Fibroblast of lung (primary cell): ENCODE measurements around the gene RPS25.
A peak's percentile ranks its signal among the peaks of the same experiment; 100 is the strongest.

ENCODE experiments used
- CTCF ChIP-seq, 2 donors: IDR thresholded peaks in 1 of 2; conservative IDR thresholded peaks in 1 of 2; 1 replicate in 1 of 2; 2 replicates in 1 of 2; pipeline ENCODE4 v1.5.1; 2011 to 2012; ENCODE audit warnings: low read length in 2 of 2, control low read depth in 1 of 2, inconsistent platforms in 1 of 2, low read depth in 1 of 2, mild to moderate bottlenecking in 1 of 2
- EZH2 ChIP-seq: IDR thresholded peaks from 2 replicates; pipeline ENCODE4 v1.5.1; 2012; ENCODE audit warnings: low read length, control low read depth, mild to moderate bottlenecking; ENCODE audit errors: missing control alignments

GRCh38 chr11:118996926-118997626, 21.1 kb downstream of the RPS25 start:
- peak; percentile 13 to 33 for TF ChIP-seq CTCF (conservative IDR thresholded peaks at IDR 0.05 in 1 of 2, IDR thresholded peaks at IDR 0.05 in 1 of 2; ENCODE audit: low read depth in 1 of 2, low read length in 2 of 2)
- TF ChIP-seq EZH2: no peak
